Erythroblast (primary cell): ENCODE data around the gene SLC9A1.

Experiments used
- GATA1 ChIP-seq: IDR thresholded peaks from 2 replicates; pipeline ENCODE4 v1.6.1; 2011; ENCODE audit warnings: low read depth, mild to moderate bottlenecking, control low read depth, low read length, moderate library complexity
- POLR2A ChIP-seq: IDR thresholded peaks from 2 replicates; pipeline ENCODE4 v1.6.1; 2011; ENCODE audit warnings: mild to moderate bottlenecking, low read length

DNA sequence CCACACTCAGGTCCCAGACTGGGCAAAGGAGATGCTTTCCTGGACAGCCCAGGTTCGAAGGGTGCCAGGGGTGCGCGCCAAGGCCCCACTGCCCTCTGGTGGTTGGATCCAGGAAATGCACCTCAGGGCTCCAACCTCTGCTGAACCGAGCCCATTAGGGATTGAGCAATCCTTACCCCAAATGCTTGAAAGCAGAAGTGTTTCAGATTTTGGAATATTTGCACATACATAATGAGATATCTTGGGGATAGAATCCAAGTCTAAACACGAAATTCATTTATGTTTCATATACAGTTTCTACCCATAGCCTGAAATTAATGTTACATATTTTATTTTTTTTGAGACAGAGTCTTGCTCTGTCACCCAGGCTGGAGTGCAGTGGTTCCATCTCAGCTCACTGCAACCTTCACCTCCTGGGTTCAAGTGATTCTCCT, 57.4 kb downstream of the SLC9A1 start:
- TF ChIP-seq POLR2A: no peak
- TF ChIP-seq GATA1: no peak
